Measurements from ENCODE around the gene RTN1.

GRCh38 chr14:59601056-59601455 lies 269.5 kb downstream of the RTN1 start:
- TF ChIP-seq CTCF (IDR thresholded peaks at IDR 0.05) (no peak), SIN3A (IDR thresholded peaks at IDR 0.05; ENCODE audit: borderline replicate concordance, insufficient read depth, low read depth, low read length) (no peak), TCF7L2 (IDR thresholded peaks at IDR 0.05; ENCODE audit: low read depth, low read length) (no peak), REST (IDR thresholded peaks at IDR 0.05; ENCODE audit: insufficient read depth in 1 of 2, low read depth in 2 of 2, low read length in 1 of 2) (no peak), POLR2AphosphoS5 (IDR thresholded peaks at IDR 0.05; ENCODE audit: low read depth, low read length) (no peak)

Measured in Panc1 (cell line).